B cell (primary cell): ENCODE results near the gene NRF1. TPM values are rescaled to one million over a fixed set of nuclear protein-coding genes. Genes with fewer than 3 reads are reported as not detected.
A peak's percentile ranks its signal among the peaks of the same experiment; 100 is the strongest.

Experiments
- ATAC-seq: fragments of 200-7000 bp; cut with Tn5 transposase; one replicate; pipeline ENCODE4 v1.10.0; 2021; ENCODE audit warnings: low read depth, mild to moderate bottlenecking, moderate number of reproducible peaks, moderate library complexity
- CTCF ChIA-PET: fragments of 350-600 bp; sonication (Branson Sonifier 250); formaldehyde crosslinking; loops from one replicate; lab custom pipeline; 2021; ENCODE audit warnings: antibody characterized with exemption, inconsistent platforms; lab: Charles Lee
- POLR2A ChIA-PET: fragments of 350-600 bp; sonication (Branson Sonifier 250); formaldehyde crosslinking; loops from one replicate; lab custom pipeline; 2021; ENCODE audit warnings: antibody characterized with exemption; lab: Charles Lee
- DNase-seq: peaks from one replicate; pipeline ENCODE4 v3.0.0; 2013
- H2AFZ ChIP-seq: 2 replicates; pipeline ENCODE4 v1.6.1; 2012; ENCODE audit warnings: mild to moderate bottlenecking, low read depth, low read length; ENCODE audit not compliant: insufficient read depth, poor library complexity, severe bottlenecking
- H3K27ac ChIP-seq, 2 donors: 1 replicate in 1 of 2; 2 replicates in 1 of 2; pipeline ENCODE4 v1.5.1; 2012 to 2013; ENCODE audit warnings: low read length in 2 of 2, mild to moderate bottlenecking in 2 of 2, moderate library complexity in 1 of 2
- H3K27me3 ChIP-seq, 4 experiments: fragments of 200-600 bp in 1 of 4; sonication (generic) in 1 of 4; replicated peaks in 1 of 4; 1 replicate in 2 of 4; 2 replicates in 2 of 4; pipeline versions ENCODE4 v1.6.1 to v1.7.0; 2013 to 2016; ENCODE audit warnings: low read length in 3 of 4, mild to moderate bottlenecking in 2 of 4, mixed read lengths in 1 of 4, moderate library complexity in 1 of 4; ENCODE audit not compliant: insufficient read depth in 4 of 4, control insufficient read depth in 3 of 4; ENCODE audit errors: control extremely low read depth in 1 of 4
- H3K36me3 ChIP-seq, 2 experiments: replicated peaks in 1 of 2; 1 replicate in 1 of 2; 2 replicates in 1 of 2; pipeline versions ENCODE4 v1.6.1 to v1.7.1; 2013; ENCODE audit warnings: low read length in 1 of 2; ENCODE audit not compliant: insufficient read depth in 2 of 2, control insufficient read depth in 1 of 2; ENCODE audit errors: control extremely low read depth in 1 of 2, extremely low read depth in 1 of 2
- H3K4me1 ChIP-seq, 2 donors: fragments of 200-600 bp in 1 of 2; sonication (generic) in 1 of 2; 1 replicate in 1 of 2; 2 replicates in 1 of 2; pipeline versions ENCODE4 v1.5.1 to v1.6.1; 2013 to 2017; ENCODE audit warnings: low read length in 2 of 2; ENCODE audit not compliant: control insufficient read depth in 2 of 2, insufficient read depth in 2 of 2
- H3K4me2 ChIP-seq: replicated peaks from 2 replicates; pipeline ENCODE3; 2012; ENCODE audit warnings: mild to moderate bottlenecking, low read depth, low read length; ENCODE audit not compliant: poor library complexity, severe bottlenecking
- H3K4me3 ChIP-seq, 5 experiments: fragments of 200-600 bp in 1 of 5; sonication (generic) in 1 of 5; 1 replicate in 3 of 5; 2 replicates in 2 of 5; pipeline versions ENCODE4 v1.5.1 to v1.7.0; 2011 to 2016; ENCODE audit warnings: low read length in 4 of 5, mild to moderate bottlenecking in 4 of 5, low read depth in 2 of 5, control low read depth in 1 of 5, moderate library complexity in 1 of 5; ENCODE audit not compliant: insufficient read depth in 1 of 5; ENCODE audit errors: control extremely low read depth in 1 of 5, extremely low read depth in 1 of 5
- H3K79me2 ChIP-seq: fragments of 200-600 bp; sonication (generic); one replicate; pipeline ENCODE4 v1.6.0; 2016; ENCODE audit warnings: low read length; ENCODE audit not compliant: control insufficient read depth, insufficient read depth
- H3K9ac ChIP-seq: fragments of 200-600 bp; sonication (generic); 2 replicates; pipeline ENCODE4 v1.6.1; 2017; ENCODE audit warnings: mild to moderate bottlenecking, low read length, moderate library complexity
- H3K9me3 ChIP-seq, 3 donors: one replicate each; pipeline versions ENCODE4 v1.6.1 to v1.7.1; 2013; ENCODE audit warnings: low read length in 2 of 3; ENCODE audit not compliant: control insufficient read depth in 2 of 3, insufficient read depth in 1 of 3; ENCODE audit errors: control extremely low read depth in 1 of 3
- H4K20me1 ChIP-seq: 2 replicates; pipeline ENCODE4 v1.6.0; 2012; ENCODE audit warnings: mild to moderate bottlenecking, low read length; ENCODE audit not compliant: insufficient read depth, control insufficient read depth, poor library complexity, severe bottlenecking
- H3K27ac Mint-ChIP-seq: one replicate; pipeline ENCODE4 v1.8.0; 2021; ENCODE audit warnings: mixed read lengths
- H3K27me3 Mint-ChIP-seq: one replicate; pipeline ENCODE4 v1.8.0; 2021; ENCODE audit warnings: mixed read lengths
- H3K4me1 Mint-ChIP-seq: one replicate; pipeline ENCODE4 v1.8.0; 2021; ENCODE audit warnings: mixed read lengths
- H3K4me3 Mint-ChIP-seq: one replicate; pipeline ENCODE4 v1.8.0; 2021; ENCODE audit warnings: mixed read lengths
- H3K9me3 Mint-ChIP-seq: one replicate; pipeline ENCODE4 v1.8.0; 2022; ENCODE audit warnings: mixed read lengths; ENCODE audit not compliant: insufficient read depth
- CTCF ChIP-seq: fragments of 200-600 bp; IDR thresholded peaks from one replicate; pipeline ENCODE4 v1.8.0; 2022; ENCODE audit warnings: antibody characterized with exemption, mild to moderate bottlenecking
- EZH2 ChIP-seq: IDR thresholded peaks from 2 replicates; pipeline ENCODE4 v1.6.1; 2012; ENCODE audit warnings: borderline replicate concordance, low read depth, mild to moderate bottlenecking, moderate library complexity, low read length; ENCODE audit not compliant: insufficient read depth, poor library complexity, severe bottlenecking
- WGBS: methylation state at CpG from one replicate; pipeline ENCODE4 v1.1.5; 2013; ENCODE audit warnings: missing lambda C conversion rate; ENCODE audit not compliant: insufficient coverage; 5-methylcytosine and 5-hydroxymethylcytosine counted together
- intact Hi-C: fragments of 100-400 bp; cut with micrococcal nuclease; formaldehyde crosslinking; loops from one replicate; pipeline ENCODE4 v1.10.0; 2022
- polyA plus RNA-seq: library from polyadenylated mRNA; depleted of rRNA; stranded (reverse); fragments of >200 nt; gene quantifications from 2 replicates; pipeline ENCODE4 v1.2.3, GENCODE V29; 2012
- total RNA-seq, 2 donors: library from RNA; stranded (reverse); fragments of 120-200 nt in 1 of 2; gene quantifications; 1 replicate in 1 of 2; 2 replicates in 1 of 2; pipeline versions ENCODE4 v1.2.3 to v1.2.4, GENCODE V29; 2013 to 2022

The NRF1 gene
- total and polyA plus RNA-seq, 2 donors (not counting 1 experiment from before 2014, with no cell fraction given): 19.6 to 53.0 TPM

- H3K36me3 ChIP-seq: no peaks in the 10 kb centered on the region
- peaks cover 30 to 41% of the 10 kb centered on the region in 2 donors for H3K4me1 ChIP-seq
- 64% methylated on average over 1 of the region's 1 CpG for WGBS
- ChIA-PET POLR2A (no interaction called here), CTCF (no interaction called here)
- H3K4me1 Mint-ChIP-seq: peaks cover 65% of the 10 kb centered on the region
- H3K4me3 ChIP-seq: no peak overlapping the region
- no peak for TF ChIP-seq EZH2
- no peak for TF ChIP-seq CTCF
- no peaks in the 10 kb centered on the region for H3K27me3 Mint-ChIP-seq
- H3K79me2 ChIP-seq: peaks cover 99% of the 10 kb centered on the region
- H3K4me3 Mint-ChIP-seq: no peak overlapping the region
- DNase-seq (no peak), ATAC-seq (no peak)
- H3K27me3 ChIP-seq: no peaks in the 10 kb centered on the region
- H3K27ac ChIP-seq: no peak overlapping the region
- H3K9me3 ChIP-seq: no peaks in the 10 kb centered on the region
- peaks cover 86% of the 10 kb centered on the region for H4K20me1 ChIP-seq
- intact Hi-C loops: no loop called here
- peak overlapping the region; percentile 18 for H3K4me2 ChIP-seq
- H2AFZ ChIP-seq: no peak overlapping the region
- no peaks in the 10 kb centered on the region for H3K9me3 Mint-ChIP-seq
- no peak overlapping the region for H3K9ac ChIP-seq
- H3K27ac Mint-ChIP-seq: no peak overlapping the region
Observed at GRCh38 chr7:129617652-129618051, 6.1 kb downstream of the NRF1 start.

DNA sequence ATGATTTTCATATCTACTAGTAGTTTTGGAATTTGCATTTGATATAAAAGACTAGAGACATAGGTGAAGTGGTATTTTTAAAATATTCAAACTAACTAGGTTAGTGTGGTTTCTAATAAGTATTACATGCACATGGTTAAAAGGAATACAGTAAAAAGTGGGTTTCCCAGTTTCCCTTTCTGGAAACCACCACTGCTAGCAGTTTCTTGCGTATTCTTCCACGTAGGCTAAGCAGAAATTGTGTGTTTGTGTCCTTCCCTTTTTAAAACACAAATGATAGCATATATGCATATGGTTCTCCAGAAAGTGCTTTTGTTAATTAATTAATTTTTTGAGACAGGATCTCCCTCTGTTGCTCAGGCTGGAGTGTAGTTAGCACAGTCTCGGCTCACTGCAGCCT lies 15.4 kb downstream of the NRF1 start:
- peaks cover 9 to 18% of the 10 kb centered on the region in 2 donors for H3K4me1 ChIP-seq
- H3K9ac ChIP-seq: no peak overlapping the region
- H3K27me3 Mint-ChIP-seq: no peaks in the 10 kb centered on the region
- H3K4me2 ChIP-seq: no peak overlapping the region
- H3K9me3 ChIP-seq: no peaks in the 10 kb centered on the region
- H3K79me2 ChIP-seq: peaks cover 99% of the 10 kb centered on the region
- H3K9me3 Mint-ChIP-seq: no peaks in the 10 kb centered on the region
- no peak overlapping the region for H3K4me3 ChIP-seq
- ATAC-seq (no peak), DNase-seq (no peak)
- no peaks in the 10 kb centered on the region for H3K36me3 ChIP-seq
- H3K4me3 Mint-ChIP-seq: no peak overlapping the region
- no peak overlapping the region for H3K27ac Mint-ChIP-seq
- H3K27me3 ChIP-seq: no peaks in the 10 kb centered on the region
- peaks cover 61% of the 10 kb centered on the region for H4K20me1 ChIP-seq
- WGBS: 89% methylated on average over 1 of the region's 3 CpGs
- H2AFZ ChIP-seq: no peak overlapping the region
- ChIA-PET CTCF (interaction anchor here (1.3 kb wide), 1 partner anchor 13 kb away, joined by 3 read pairs; no protein-coding TSS in a partner anchor), POLR2A (no interaction called here)
- no peak overlapping the region for H3K27ac ChIP-seq
- TF ChIP-seq EZH2: no peak
- TF ChIP-seq CTCF: no peak
- intact Hi-C loops: no loop called here
- peaks cover 51% of the 10 kb centered on the region for H3K4me1 Mint-ChIP-seq
